LNCaP clone FGC (cell line): Measurements from ENCODE around the gene MYD88.
A peak's percentile ranks its signal among the peaks of the same experiment; 100 is the strongest.

ENCODE experiments used
- DNase-seq: peaks from one replicate; pipeline ENCODE4 v3.0.0-alpha.2; 2011; ENCODE audit warnings: low read depth
- H3K4me3 ChIP-seq: 2 replicates; pipeline ENCODE4 v1.5.1; 2011; ENCODE audit warnings: mild to moderate bottlenecking, low read depth, low read length, control low read depth
- CTCF ChIP-seq: IDR thresholded peaks from 2 replicates; pipeline ENCODE4 v1.5.1; 2012; ENCODE audit warnings: mild to moderate bottlenecking; ENCODE audit not compliant: control insufficient read depth, insufficient read depth; ENCODE audit errors: extremely low read depth

Gene MYD88

GRCh38 chr3:38127611-38128302 lies 10.7 kb upstream of the MYD88 start:
- no peak overlapping the region for H3K4me3 ChIP-seq
- DNase-seq = no peak
- TF ChIP-seq CTCF = no peak

- H3K4me3 ChIP-seq = no peak overlapping the region
- TF ChIP-seq CTCF = no peak
- no peak for DNase-seq
Observed at GRCh38 chr3:38128303-38128655, 10.2 kb upstream of the MYD88 start.

- no peak for TF ChIP-seq CTCF
- no peak for DNase-seq
- H3K4me3 ChIP-seq = no peak overlapping the region
Observed at GRCh38 chr3:38129058-38129457, 9.4 kb upstream of the MYD88 start.

GRCh38 chr3:38130631-38131065 lies 7.8 kb upstream of the MYD88 start:
- no peak overlapping the region for H3K4me3 ChIP-seq
- no peak for DNase-seq
- TF ChIP-seq CTCF = no peak

GRCh38 chr3:38131621-38132369 lies 6.7 kb upstream of the MYD88 start:
- no peak for DNase-seq
- peak; percentile 28 for TF ChIP-seq CTCF
- H3K4me3 ChIP-seq = no peak overlapping the region

- DNase-seq = no peak
- TF ChIP-seq CTCF = no peak
- no peak overlapping the region; the same call in 1 of the 2 replicates for H3K4me3 ChIP-seq
Observed at GRCh38 chr3:38133209-38133556, 5.3 kb upstream of the MYD88 start.
